Testis (tissue), 2 donors: ENCODE results near the gene XPNPEP3.
"Not testable (repeated sequence)": the region's sequence is repeated elsewhere in the genome, so short reads cannot be mapped to it uniquely, and the experiment has no call there.

Experiments used
- CTCF ChIP-seq, 3 experiments: fragments of 450-650 bp in 2 of 3; fragments of 200-600 bp in 1 of 3; sonication (generic) in 1 of 3; IDR thresholded peaks; one replicate each; pipeline ENCODE4 v1.5.1; 2016 to 2019; ENCODE audit warnings: antibody characterized with exemption in 3 of 3, mild to moderate bottlenecking in 2 of 3, moderate library complexity in 1 of 3
- POLR2A ChIP-seq: fragments of 450-650 bp; IDR thresholded peaks from one replicate; pipeline ENCODE4 v1.6.1; 2017; ENCODE audit warnings: antibody characterized with exemption, mild to moderate bottlenecking, moderate library complexity

GRCh38 chr22:40868379-40868778, 11.4 kb downstream of the XPNPEP3 start:
- not testable (repeated sequence) for TF ChIP-seq CTCF (IDR thresholded peaks at IDR 0.05); POLR2A
